Thyroid gland (tissue), 4 donors: ENCODE data around the gene NAP1L5. TPM values are rescaled to one million over a fixed set of nuclear protein-coding genes. Genes with fewer than 3 reads are reported as not detected.

Experiments used
- DNase-seq, 2 donors: peaks; one replicate each; pipeline ENCODE4 v3.0.0-alpha.2; 2019
- H3K27ac ChIP-seq, 3 donors: fragments of 200-600 bp; sonication (generic); 1 replicate in 2 of 3; 2 replicates in 1 of 3; pipeline ENCODE4 v1.5.1; 2016 to 2019; ENCODE audit warnings: mild to moderate bottlenecking in 1 of 3, moderate library complexity in 1 of 3
- H3K27me3 ChIP-seq: fragments of 200-600 bp; sonication (generic); one replicate; pipeline ENCODE4 v1.5.1; 2019
- H3K36me3 ChIP-seq, 2 donors: fragments of 200-600 bp; sonication (generic); one replicate each; pipeline ENCODE4 v1.5.1; 2016 to 2019
- H3K4me1 ChIP-seq, 2 donors: fragments of 200-600 bp; sonication (generic); one replicate each; pipeline ENCODE4 v1.5.1; 2017 to 2019
- H3K4me3 ChIP-seq, 3 donors: fragments of 200-600 bp; sonication (generic); replicated peaks in 1 of 3; 1 replicate in 2 of 3; 2 replicates in 1 of 3; pipeline ENCODE4 v1.5.1; 2016; ENCODE audit warnings: mild to moderate bottlenecking in 1 of 3
- H3K9me3 ChIP-seq: fragments of 200-600 bp; sonication (generic); one replicate; pipeline ENCODE4 v1.5.1; 2017
- POLR2A ChIP-seq, 2 donors: fragments of 450-650 bp; IDR thresholded peaks; one replicate each; pipeline ENCODE4 v1.6.1; 2017; ENCODE audit warnings: antibody characterized with exemption in 2 of 2, mild to moderate bottlenecking in 2 of 2, moderate library complexity in 1 of 2
- WGBS, 2 donors: methylation state at CpG; one replicate each; pipeline ENCODE4 v1.1.5; 2017; 5-methylcytosine and 5-hydroxymethylcytosine counted together
- intact Hi-C: fragments of 100-400 bp; cut with DNase I; formaldehyde crosslinking; loops from one replicate; pipeline ENCODE4 v1.15.1; 2023
- total RNA-seq, 4 donors: library from RNA; depleted of rRNA; stranded (reverse); fragments of >200 nt; gene quantifications; one replicate each; pipeline ENCODE4 v1.2.3, GENCODE V29; 2016
- TF ChIP-seq, protein P1 (sequence below), 6 experiments: fragments of 200-600 bp in 3 of 6; fragments of 450-650 bp in 3 of 6; sonication (generic) in 3 of 6; IDR thresholded peaks; one replicate each; pipeline ENCODE4 v1.5.1; 2016 to 2019; ENCODE audit warnings: antibody characterized with exemption in 6 of 6, mild to moderate bottlenecking in 2 of 6, inconsistent platforms in 1 of 6, moderate library complexity in 1 of 6

NAP1L5 gene
- total RNA-seq, 4 donors from 2014 or later, result 14.1 to 16.3 (median 16.2) TPM

DNA sequence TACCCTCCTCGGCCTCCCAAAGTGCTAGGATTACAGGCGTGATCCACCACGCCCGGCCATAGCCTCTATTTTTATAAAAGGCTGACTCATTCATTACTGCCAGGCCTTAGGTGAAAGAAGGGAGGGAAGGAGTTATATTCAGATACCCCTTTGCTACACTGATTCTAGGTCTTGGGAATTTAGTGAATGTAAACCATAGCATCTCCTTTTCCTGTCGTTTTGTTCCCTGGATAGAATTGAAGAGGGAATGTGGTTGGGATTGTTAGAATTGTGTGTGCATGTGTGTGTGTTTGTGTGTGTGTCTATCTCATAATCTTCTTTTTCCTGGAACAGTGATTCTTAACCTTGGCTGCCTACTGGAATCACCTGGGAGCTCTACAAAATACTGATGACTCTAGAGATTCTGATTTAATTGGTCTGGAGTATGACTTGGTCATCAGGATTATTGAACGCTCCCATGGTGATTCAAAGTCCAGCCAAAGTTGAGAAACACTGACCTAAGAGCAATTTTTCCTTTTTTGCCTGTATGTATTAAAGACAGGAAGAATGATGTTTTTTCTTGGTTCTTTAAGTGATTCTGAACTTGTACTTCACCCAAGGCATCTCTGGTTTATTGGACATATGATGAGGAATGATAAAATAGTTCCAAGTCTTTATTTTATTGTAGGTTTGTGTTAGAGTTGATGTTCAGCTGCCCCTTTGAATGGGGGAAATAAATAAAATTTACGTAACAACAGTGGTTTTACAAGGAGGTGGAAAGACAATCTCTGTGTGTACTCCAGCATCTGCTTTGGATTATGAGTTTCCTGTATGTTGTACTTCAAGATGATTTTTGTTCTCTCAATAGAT lies 37.0 kb downstream of the NAP1L5 start:
- peaks cover 0 to 5% of the 10 kb centered on the region in 2 donors for H3K36me3 ChIP-seq
- H3K4me1 ChIP-seq, result peaks cover 0 to 3% of the 10 kb centered on the region in 2 donors
- DNase-seq, result no peak
- H3K9me3 ChIP-seq, result no peaks in the 10 kb centered on the region
- no peaks in the 10 kb centered on the region for H3K27me3 ChIP-seq
- 90 to 92% methylated on average over 7 of the region's 7 CpGs for WGBS, 2 donors
- intact Hi-C loops, result loop anchor here (5.0 kb wide), 1 partner anchor 133 kb away; no protein-coding TSS in a partner anchor
- H3K4me3 ChIP-seq, result no peak overlapping the region
- TF ChIP-seq, protein P1, sequence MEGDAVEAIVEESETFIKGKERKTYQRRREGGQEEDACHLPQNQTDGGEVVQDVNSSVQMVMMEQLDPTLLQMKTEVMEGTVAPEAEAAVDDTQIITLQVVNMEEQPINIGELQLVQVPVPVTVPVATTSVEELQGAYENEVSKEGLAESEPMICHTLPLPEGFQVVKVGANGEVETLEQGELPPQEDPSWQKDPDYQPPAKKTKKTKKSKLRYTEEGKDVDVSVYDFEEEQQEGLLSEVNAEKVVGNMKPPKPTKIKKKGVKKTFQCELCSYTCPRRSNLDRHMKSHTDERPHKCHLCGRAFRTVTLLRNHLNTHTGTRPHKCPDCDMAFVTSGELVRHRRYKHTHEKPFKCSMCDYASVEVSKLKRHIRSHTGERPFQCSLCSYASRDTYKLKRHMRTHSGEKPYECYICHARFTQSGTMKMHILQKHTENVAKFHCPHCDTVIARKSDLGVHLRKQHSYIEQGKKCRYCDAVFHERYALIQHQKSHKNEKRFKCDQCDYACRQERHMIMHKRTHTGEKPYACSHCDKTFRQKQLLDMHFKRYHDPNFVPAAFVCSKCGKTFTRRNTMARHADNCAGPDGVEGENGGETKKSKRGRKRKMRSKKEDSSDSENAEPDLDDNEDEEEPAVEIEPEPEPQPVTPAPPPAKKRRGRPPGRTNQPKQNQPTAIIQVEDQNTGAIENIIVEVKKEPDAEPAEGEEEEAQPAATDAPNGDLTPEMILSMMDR (IDR thresholded peaks at IDR 0.05), result no peak
- no peak for TF ChIP-seq POLR2A (IDR thresholded peaks at IDR 0.05)
- H3K27ac ChIP-seq, result no peak overlapping the region

DNA sequence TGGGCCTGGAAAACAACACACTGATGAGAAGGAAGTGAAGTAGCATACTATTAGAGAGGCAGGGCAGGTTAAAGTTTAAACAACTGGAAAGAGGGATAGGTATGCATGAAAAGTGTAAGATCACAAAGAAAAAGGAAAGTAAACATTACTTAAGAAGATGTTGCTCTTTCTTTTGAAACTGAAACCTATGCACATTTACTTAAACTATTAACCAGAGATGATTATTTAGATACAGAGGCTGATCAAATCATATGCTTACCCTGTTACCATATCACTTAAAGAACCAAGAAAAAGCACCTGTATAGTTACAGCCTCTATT lies 37.8 kb downstream of the NAP1L5 start:
- Histone ChIP-seq H3K9me3 (no peaks in the 10 kb centered on the region), H3K36me3 (peaks cover 0 to 5% of the 10 kb centered on the region in 2 donors), H3K4me1 (peaks cover 0 to 3% of the 10 kb centered on the region in 2 donors), H3K4me3 (no peak overlapping the region), H3K27me3 (no peaks in the 10 kb centered on the region), H3K27ac (no peak overlapping the region)
- intact Hi-C loops, result loop anchor here (5.0 to 10.0 kb wide), 3 partner anchors 65 to 133 kb away; partner anchors contain the start of gene HERC3
- DNase-seq, result no peak
- TF ChIP-seq, protein P1 (IDR thresholded peaks at IDR 0.05), result no peak
- no peak for TF ChIP-seq POLR2A (IDR thresholded peaks at IDR 0.05)

DNA sequence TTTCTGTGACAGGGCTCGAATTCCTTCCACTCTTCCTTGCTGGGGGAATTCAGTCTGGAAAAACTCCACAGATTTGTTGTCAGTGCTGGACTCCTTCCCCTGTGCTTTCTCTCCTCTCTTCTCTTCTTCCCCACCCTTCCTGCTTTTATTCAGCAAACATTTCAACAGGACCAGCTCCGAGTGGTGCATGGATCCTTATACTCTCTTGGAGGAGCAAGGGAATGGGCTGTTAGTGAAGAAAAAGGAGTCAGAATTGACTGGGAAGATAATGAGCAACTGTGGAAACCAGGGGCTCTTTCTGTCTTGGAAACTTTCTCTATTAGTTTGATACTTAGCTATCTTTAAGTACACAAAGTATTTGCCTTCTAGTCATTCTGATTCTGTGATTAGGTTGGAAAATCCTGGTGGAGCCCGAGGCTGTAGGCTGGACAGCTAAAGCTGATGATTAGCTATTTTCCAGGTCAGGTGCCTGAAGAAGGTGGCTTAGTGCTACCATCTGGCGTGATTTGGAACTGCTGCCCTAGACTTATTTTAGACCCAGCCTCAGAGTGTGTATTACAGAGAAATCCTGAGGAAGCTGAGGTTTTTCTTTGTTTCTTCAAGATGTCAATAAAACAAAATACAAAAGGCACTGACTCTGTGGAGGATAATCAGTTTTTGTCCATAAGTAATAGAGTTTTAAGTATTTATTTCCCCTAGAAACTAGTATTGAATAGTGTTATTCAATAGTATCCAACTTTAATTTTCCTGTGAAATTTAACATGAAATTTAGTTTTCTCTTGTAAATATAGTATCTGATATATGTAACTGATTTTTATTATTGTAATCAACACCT lies 38.4 kb downstream of the NAP1L5 start:
- Histone ChIP-seq H3K27ac (peak overlapping the region in 1 of 3 donors; percentile 25), H3K27me3 (no peaks in the 10 kb centered on the region), H3K9me3 (no peaks in the 10 kb centered on the region), H3K4me3 (no peak overlapping the region), H3K4me1 (peaks cover 0 to 3% of the 10 kb centered on the region in 2 donors), H3K36me3 (peaks cover 0 to 5% of the 10 kb centered on the region in 2 donors)
- WGBS, 2 donors, result 40 to 53% methylated on average over 4 of the region's 4 CpGs
- intact Hi-C loops, result loop anchor here (5.0 to 10.0 kb wide), 2 partner anchors 64 to 117 kb away; partner anchors contain the start of gene HERC3
- no peak for TF ChIP-seq POLR2A (IDR thresholded peaks at IDR 0.05)
- TF ChIP-seq, protein P1 (IDR thresholded peaks at IDR 0.05), result peak; percentile 65 to 91 (median 86)
- DNase-seq, result peak; percentile 68 to 70

DNA sequence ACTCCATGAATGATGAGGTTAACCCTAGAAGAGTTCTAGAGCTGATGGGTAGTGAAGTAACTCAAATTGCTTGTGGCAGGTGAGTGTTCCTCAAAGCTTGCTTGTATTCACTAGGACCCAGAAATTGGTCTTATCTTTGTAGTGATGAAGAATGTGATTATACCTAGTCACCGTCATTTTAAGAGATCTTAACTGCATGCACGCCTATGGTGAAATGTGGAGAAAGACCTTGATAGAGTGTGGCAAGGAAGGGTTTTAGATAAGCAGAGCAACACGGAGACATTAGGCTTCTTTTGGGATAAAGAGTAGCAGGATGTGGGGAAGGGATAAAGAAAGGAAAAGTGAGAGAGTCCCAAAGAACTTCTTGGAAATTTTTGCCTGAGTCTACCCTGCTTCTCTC lies 42.4 kb downstream of the NAP1L5 start:
- Histone ChIP-seq H3K4me1 (peaks cover 0 to 3% of the 10 kb centered on the region in 2 donors), H3K27ac (no peak overlapping the region), H3K27me3 (no peaks in the 10 kb centered on the region), H3K9me3 (no peaks in the 10 kb centered on the region), H3K36me3 (peaks cover 0 to 5% of the 10 kb centered on the region in 2 donors), H3K4me3 (no peak overlapping the region)
- WGBS, 2 donors, result 84 to 95% methylated on average over 3 of the region's 3 CpGs
- no peak for DNase-seq
- intact Hi-C loops, result loop anchor here (5.0 to 10.0 kb wide), 2 partner anchors 60 to 113 kb away; partner anchors contain the start of gene HERC3
- TF ChIP-seq POLR2A (IDR thresholded peaks at IDR 0.05), result no peak
- TF ChIP-seq, protein P1 (IDR thresholded peaks at IDR 0.05), result no peak
